ENCODE results near the gene CYP2U1.
A peak's percentile ranks its signal among the peaks of the same experiment; 100 is the strongest.

CYP2U1 gene

DNA sequence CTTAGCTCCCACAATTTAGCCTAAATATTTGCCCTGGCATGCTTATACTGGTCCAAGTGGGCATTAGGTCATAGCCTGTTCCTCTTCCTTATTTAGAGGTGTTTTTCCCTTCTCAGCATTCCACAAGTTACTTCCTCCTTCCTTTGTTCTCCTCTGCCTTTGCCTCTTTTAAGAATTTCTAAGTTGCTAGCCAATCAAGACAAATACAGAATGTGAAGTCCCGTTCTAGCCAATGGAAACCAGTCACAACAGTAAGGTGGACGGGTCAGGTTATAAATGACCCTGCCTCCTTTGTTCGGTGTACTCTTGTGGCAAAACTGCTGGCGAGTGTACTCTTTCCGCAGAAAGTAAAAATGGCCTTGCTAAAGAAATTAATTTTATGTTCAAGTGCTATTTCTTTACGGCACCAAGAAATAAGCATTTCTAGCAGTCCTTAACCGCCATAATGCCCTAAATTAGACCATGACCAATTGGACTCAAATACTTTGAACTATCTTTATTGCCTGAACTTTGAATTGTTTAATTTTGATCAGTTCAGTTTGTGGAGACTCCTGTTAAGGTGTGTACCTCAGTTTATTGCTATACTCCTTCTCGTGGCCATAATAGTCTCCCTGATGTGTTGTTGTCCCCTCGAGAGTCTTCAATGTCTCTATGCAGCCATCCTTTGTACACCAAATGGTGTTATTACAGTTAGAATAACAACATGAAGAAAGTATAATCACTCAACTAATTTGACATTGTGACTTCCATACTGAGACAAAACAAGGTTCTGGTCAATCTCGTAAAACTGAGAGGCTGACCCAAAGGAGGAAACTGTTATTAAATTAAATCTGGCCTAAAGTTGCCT lies 56.8 kb downstream of the CYP2U1 start:
- DNase-seq: no peak

- no peak for DNase-seq
These were observed 57.4 kb downstream of the CYP2U1 start for GRCh38 chr4:107988763-107989035.

DNA sequence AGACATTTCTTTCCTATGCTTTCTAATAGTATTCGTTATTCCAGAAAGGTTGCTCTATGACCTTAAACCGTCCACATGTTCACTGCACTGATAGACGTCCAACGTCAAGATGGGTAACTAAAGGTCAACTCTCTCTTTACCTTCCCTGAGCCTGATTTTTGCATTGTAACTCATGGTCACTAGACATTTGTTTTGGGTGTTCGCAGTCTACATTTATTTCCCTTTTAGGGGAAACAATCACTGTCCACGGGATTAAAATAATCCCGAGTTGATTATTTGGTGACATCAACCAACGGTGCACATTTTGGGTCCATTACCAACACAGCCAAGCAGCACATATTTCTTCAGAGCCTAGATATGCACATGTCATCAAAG lies 57.8 kb downstream of the CYP2U1 start:
- no peak for DNase-seq

- peak; percentile 75 for DNase-seq
These were observed 58.4 kb downstream of the CYP2U1 start, which contains the start of gene HADH for GRCh38 chr4:107989537-107990386. Gene HADH (plus strand): TSS chr4:107989889. CDS start chr4:107989933, 44 bp downstream.

GRCh38 chr4:107991945-107992630 lies 60.7 kb downstream of the CYP2U1 start:
- no peak for DNase-seq

DNA sequence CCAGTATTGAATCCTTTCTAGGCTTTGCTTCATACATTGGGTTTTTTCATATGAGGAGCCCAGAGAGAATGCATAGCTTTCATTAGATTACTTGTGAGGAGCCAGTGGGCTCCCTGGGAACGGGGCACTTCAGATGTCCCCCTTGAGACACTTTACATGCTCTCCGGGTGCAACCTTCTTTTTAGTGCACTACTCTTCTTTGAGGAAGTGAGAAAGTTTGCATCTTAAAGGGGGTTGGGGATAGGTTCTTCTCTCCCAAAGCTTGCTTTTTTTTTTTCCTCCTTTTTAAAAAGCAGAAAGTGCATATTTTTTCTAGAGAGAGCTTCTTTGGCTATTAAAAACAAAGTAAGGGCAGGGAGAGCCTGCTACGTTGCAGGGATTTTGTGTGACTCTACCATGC lies 62.6 kb downstream of the CYP2U1 start:
- DNase-seq: no peak

- no peak for DNase-seq
These were observed 63.5 kb downstream of the CYP2U1 start for GRCh38 chr4:107994894-107995293.

- DNase-seq: no peak
These were observed 65.8 kb downstream of the CYP2U1 start for GRCh38 chr4:107996949-107997788.

GRCh38 chr4:107997794-107998193 lies 66.4 kb downstream of the CYP2U1 start:
- no peak for DNase-seq

DNA sequence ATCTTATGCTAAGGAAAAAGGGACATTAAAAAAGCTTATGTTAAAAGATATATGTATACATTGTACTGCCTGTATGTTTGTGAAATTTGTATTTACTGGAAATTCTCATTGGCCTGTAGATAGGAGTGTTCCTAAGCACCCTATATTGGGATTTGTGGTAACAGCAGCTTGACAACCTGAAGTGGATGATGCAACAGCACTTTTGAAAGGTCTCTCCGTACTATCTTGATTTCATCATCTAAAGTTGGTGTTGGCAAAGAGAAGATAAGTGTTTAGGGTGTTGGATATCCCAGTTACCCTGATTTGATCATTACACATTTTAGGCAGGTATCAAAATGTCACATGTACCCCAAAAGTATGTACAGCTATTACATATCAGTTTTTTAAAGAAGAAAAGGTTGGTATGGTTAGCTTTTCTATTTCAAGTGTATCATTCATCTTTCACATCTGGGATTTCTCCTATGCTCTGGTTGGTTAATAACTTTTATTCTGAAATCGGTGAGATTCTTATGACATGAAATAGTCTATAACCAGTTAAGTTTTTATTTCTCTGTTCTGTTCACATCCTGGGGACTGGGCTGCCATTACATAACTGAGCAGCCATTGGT lies 68.7 kb downstream of the CYP2U1 start:
- no peak for DNase-seq

- DNase-seq: no peak
These were observed 70.3 kb downstream of the CYP2U1 start for GRCh38 chr4:108001540-108002135.

Data from NCI-H1694 treated with DMSO at 0.1 percent for 48 hours (cell line).